IPS-18c (cell line): ENCODE results near the gene CAMK2B.

Experiments
- H3K4me3 ChIP-seq: 2 replicates; pipeline ENCODE4 v1.7.0; 2013; ENCODE audit warnings: low read depth, mild to moderate bottlenecking, low read length, moderate library complexity; ENCODE audit not compliant: insufficient read depth
- H3K9me3 ChIP-seq: one replicate; pipeline ENCODE4 v1.6.1; 2013; ENCODE audit warnings: mild to moderate bottlenecking, low read length, moderate library complexity; ENCODE audit not compliant: control insufficient read depth, insufficient read depth

CAMK2B gene

DNA sequence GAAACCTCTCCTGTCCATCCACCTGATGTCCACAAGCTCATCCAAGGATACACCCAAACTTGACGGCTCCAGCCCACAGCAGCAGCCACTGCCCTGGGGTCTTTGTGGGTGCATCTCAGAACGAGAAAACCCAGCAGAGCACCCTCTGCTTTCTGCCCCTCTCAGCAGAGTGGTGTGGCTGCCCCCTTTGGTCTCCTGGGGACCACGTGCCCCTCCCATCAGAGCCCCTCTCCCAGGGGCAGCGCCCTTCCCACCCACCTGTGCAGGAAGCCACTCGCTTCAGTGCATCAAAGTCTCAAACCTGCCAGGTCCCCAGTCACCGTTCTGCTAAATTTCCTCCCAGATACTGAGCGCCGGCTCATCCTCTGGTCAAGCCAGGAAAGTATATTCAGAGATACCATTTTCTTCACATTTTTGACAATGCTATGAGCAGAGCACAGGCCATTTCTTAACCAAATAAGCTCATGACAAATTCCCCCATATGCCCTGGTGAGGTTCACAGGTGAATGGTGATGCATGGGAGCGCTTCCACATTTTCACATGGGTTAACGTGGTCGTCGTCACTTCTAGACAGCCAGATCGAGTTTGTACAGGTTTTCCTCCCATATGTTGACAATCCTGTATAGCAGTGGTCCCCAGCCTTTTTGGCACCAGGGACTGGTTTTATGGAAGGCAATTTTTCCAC, 32.4 kb downstream of the CAMK2B start:
- Histone ChIP-seq H3K4me3 (no peak overlapping the region), H3K9me3 (no peaks in the 10 kb centered on the region)

DNA sequence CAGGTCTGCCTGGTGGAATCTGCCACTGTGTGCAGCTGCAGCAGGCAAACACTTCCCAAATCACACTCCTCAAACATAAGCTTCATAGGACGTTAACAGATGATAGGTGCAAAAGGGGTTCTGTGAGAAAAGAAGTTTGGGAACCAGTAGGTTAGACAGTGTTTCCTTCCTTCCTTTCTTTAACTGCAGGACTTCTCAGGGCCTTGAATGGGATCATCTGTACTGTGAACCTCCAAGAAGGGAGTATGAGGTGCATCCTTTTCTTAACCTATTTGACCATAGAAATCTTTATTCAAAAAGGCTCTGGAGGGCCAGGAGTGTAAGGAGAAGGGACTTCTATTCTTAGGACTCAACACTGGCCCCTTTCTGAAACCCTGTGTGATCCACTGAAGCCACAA, 33.0 kb downstream of the CAMK2B start:
- Histone ChIP-seq H3K4me3 (no peak overlapping the region), H3K9me3 (no peaks in the 10 kb centered on the region)

DNA sequence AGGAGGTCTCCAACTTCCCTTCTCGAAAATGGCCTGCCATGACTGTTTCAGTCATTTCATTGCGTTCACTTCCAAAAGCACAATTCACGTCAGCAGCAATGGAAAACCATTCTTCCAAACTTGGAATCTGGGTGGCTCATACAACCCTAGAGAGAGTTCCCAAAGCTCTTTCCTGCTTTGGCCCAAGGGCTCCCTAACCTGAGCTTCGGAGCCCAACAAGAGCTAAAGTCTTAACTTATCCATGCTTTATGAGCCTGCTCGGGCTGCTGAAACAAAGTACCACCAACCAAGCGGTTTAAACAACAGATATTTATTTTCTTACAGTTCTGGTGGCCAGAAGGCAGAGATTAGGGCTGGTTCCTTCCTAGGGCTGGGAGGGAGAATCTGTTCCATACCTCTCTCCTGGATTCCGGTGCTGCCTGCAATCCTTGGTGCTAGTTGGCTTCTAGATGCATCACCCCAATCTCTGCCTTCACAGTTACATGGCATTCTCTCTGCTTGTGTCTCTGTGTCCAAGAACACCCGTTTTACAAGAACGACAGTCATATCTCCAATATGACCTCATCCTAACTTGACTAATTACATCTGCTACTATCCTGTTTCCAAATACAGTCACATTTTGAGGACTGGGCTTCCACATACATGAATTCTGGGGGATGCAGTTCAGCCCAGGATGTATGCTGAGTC, 33.5 kb downstream of the CAMK2B start:
- no peaks in the 10 kb centered on the region for H3K9me3 ChIP-seq
- no peak overlapping the region for H3K4me3 ChIP-seq

DNA sequence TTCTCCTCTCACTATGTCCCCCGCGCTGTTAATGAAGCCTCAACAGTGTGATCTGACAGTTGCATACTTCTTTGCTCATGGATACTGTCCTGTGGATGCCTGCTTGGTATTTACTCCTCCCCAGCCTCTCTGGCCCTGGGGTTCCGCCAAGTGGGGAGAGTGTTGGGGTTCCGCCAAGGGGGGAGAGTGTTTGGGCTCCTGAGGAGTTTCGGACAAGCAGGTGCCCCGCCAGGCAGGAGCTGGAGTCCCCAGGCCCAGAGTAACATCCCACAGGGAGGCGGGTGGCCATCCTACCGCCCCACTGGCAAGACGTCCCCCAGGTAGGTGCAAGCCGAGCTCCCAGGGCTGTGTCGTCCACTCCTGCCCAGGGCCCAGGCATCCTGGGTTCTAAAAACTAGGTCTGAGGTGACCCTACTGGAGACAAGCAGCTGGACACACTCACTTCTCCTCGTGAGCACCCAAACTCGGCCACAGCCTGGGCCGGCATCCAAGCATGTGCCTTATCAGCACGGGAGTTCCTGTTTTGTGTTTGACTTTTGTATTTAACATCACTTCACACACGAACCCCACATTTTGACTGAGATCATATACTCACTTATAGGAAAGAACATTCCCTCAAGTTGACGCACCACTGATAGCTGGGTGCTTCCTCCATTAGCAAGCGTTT, 34.2 kb downstream of the CAMK2B start:
- Histone ChIP-seq H3K4me3 (no peak overlapping the region), H3K9me3 (no peaks in the 10 kb centered on the region)

DNA sequence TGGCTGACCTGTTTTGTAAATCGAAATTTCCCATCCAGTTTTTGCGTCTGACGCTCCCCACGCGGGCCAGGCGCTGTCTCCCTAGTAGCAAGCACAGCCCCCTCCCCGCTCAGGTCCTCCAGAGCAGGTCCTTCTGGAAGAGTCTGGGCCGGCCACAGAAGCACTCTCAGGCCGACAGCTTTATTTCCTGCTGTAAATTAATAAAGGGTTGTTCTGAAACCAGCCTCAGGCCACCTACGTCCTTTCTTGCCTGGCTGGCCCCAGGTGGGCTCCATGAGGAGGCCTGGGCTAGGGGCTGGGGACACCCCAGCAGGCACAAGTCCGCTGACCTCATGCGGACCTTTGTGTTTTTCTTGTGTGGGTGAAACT, 35.2 kb downstream of the CAMK2B start:
- H3K9me3 ChIP-seq = no peaks in the 10 kb centered on the region
- H3K4me3 ChIP-seq = no peak overlapping the region

DNA sequence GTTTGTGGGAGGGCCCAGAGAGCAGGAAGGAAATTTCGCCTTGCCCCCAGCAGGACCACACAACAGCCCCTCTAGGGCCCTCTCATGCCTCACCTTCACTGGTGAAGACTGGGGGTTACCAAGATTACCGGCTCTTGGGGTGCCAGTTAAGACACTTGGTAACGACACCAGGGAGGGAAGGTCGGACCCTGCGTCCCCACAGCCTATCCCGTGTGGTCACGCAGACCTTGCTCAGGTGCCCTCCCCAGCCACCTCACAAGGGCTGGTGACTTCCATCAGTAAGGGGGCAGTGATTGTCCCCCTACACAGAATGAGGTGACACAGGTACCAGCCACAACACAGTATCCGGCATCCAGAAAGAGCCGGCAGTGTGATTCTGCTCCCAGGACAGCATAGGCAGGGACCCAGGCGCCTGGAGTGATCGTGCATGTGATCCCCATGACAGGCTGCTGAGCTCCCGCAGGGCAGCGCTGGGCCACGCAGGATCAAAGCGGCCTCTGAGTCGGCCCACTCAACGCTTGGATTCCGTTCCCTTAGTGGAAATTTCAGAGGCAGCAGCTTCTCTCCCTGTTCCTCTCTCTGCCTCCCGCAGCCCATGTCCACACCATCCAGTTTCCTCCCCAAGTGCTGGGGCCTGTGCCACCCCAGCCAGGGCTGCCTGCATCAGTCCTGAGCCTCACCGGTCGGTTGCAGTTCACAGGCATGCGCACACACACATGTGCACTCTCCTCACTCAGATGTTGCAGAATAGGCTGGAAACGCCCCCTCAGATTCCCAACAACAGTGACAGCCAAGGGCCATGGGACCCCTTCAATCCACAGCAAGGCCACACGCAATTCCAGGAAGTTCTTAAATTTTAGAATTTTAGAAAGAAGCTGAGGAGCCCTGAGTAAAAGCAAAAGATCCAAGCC, 35.8 kb downstream of the CAMK2B start:
- no peaks in the 10 kb centered on the region for H3K9me3 ChIP-seq

DNA sequence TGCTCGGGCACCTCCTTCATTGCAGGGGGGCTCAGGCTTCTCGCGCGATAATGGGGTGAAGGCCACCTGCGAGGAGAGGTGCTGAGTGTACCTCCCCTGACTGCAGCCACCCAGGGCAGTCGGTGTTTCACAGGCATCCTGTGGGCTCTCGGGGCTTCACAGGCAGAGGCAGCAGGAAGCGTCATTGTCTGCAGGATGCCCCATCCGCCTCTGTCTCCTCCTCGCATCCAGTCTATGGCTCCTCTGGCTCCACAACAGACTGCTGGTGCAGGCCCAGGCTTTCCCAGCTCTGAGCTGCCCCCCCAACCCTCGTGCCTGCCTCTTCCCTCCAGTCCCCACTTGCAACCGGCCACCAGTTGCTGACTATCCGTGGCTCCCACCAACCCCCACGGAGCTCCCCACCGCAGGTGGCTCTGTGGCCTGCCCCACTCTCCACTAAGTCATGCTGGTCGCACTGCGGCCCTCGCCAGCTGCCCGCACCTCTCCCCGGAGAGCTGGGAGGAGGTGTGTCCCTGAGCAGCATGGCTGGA, 36.5 kb downstream of the CAMK2B start:
- Histone ChIP-seq H3K9me3 (no peaks in the 10 kb centered on the region), H3K4me3 (no peak overlapping the region)

More for the DNA sequence above, 35.8 kb downstream of the CAMK2B start:
- no peak overlapping the region for H3K4me3 ChIP-seq

DNA sequence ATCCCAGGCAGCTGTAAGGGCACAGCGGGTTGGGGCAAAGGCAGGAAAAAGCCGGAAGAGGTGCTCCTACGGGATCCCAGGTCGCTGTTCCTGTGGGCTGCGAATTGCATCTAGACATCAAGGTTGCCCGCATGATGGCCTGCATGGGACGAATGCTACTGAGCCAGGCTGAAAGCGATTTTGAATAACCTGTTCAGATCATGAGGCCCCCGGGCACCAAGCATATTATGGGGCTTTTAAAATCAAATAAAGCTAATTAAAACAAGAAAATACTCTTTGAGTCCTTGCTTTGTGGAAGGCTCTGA, 37.1 kb downstream of the CAMK2B start:
- no peak overlapping the region for H3K4me3 ChIP-seq
- H3K9me3 ChIP-seq = no peaks in the 10 kb centered on the region

DNA sequence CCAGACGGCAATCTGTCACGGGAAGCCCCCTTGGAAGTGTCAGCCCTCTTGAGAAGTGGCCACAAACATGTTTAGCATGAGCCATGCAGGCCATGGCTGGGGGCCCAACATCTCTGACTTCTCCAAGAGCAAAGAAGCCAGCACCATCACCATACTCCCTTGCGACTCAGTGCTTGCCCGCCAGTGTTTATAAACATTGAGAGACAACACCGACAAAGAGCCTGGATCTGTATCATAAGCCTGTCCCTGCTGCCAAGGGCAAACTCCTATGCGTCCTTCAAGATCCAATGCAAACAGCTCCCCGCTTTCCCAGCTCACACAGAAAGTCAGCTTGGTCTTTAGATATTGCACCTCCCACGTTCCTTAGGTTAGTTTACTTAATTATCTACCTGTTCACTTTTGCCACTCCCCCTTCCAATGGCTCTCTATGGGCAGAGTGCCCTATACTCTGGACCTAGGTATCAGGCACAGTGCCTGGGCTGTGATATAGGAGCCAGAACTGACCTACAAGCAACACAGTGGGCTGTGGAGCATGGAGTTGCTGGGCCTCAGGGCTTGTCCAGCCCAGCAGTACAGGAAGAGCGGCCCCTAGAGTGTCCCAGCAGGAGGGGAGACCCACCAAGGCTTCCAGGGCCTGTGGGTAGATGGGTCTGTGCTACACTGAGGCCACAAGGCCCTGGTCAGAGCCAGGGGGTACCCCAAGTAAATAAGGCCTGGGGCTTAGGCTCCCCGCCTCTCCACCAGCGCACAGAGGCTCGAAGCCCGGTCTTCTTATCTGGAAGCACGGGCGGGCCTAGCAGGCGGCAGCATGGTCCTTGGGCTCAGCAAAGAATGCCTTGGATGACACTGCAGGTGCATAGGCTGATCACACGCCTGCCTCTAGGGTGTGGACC, 37.7 kb downstream of the CAMK2B start:
- Histone ChIP-seq H3K4me3 (no peak overlapping the region), H3K9me3 (no peaks in the 10 kb centered on the region)

DNA sequence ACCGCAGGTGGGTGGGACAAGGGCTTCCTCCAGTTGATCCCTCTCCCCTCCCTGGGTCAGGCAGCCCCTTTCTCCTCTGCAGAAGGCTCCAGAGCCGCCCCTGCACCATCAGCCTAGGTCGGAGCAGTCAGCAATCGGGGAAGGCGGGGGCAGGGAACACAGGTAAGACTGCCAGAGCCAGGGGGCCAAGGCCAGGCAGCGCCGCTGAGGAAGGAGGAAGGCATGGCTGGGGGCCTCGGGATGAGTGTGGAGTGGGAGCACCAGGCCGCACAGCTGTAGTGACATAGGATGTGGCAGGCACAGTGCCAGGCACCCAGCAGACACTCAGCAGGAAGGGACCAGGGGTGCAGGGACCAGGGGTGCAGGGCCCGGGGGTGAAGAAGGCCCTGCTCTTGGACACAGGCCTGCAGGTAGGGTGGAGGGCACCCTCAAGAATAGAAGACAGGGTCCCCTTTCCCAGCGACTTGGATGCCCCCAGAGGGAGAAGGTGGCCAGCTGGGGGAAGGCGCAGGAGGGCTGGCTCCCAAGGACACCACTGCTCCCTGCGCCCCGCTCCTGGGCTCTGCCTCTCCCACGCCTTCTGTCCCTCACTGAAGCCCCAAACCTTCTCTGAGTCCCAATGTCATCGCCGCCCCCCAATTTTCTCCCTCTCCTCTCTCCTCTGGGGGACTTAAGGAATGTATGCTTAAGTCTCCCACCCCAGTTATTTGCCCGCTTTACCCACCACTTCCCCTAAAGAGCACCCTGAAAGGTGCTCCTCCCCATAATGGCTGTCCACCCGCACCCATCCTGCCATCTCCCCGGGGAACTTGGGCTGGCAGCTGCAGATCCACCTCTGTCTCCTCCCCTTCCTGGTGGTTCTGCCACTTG, 38.5 kb downstream of the CAMK2B start:
- H3K4me3 ChIP-seq = no peak overlapping the region

DNA sequence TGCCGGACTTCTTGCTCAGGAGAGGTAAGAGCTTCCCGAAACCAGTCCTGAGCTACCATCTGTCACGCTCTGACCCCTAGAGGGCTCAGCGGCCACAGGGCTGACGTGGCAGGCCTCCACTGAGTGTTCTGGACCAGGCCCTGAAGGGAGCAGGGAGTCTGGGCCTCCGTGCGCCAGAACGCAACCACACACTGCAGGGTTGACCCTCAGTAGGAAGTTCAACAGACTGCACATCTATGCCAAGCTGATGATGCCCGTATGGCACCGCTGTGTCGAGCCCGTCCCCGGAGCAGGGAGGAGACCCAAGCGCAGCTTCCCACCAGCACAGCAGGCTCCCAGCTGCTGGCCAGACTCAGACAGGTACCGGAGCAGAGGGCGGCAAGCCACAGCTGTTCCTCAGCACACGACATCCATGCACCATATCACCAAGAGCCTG, 39.2 kb downstream of the CAMK2B start:
- Histone ChIP-seq H3K9me3 (no peaks in the 10 kb centered on the region), H3K4me3 (no peak overlapping the region)

More for the DNA sequence above, 38.5 kb downstream of the CAMK2B start:
- H3K9me3 ChIP-seq = no peaks in the 10 kb centered on the region

DNA sequence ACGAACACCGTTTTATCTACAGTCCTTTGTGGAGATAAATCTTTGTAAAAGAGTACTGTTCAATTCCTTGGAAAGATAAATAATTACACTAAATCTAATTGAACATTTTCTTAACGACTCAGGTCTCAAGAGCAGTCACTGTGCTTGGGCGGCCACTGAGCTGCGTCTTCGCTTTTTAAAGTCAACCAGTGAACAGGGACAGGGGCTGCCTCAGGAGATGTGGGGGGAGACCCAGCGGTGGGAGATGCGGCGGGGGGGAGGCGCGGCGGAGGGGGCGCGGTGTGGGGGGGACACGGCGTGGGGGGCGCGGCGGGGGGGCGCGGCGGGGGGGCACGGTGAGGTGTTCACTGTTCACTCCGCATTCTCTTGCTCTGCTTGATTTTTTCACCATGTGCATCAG, 39.8 kb downstream of the CAMK2B start:
- H3K4me3 ChIP-seq = no peak overlapping the region
- H3K9me3 ChIP-seq = no peaks in the 10 kb centered on the region

DNA sequence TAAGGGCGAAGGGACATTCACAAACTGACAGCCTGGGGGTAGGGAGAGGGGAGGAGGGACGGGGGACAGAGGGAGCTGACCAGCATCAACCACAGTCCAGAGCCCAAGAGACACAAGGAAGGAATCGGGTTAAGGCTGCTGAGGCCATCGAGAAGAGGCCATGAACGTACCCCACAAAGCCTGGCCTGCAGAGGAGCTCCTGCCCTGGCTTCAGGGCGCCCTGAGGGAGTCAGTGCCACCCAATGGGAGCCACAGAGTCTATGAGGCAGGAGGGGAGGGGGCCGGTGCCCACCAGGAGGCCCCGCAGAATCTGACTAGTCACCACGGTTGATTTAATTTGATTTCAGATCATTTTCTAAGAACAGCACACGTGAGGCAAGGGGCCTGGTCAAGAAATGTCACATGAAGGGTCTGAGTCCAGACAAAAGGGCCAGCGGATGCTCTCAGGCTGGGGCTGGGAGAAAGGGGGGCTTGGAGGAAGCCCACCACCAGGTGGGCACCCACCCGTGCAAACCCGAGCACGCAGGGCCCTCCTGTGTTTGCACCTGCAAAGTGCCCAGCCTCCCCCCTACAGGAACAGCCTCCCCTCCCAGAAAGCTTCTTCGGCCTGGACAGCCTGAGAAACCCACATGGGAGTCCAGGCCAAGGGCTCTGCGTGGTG, 40.4 kb downstream of the CAMK2B start:
- no peak overlapping the region for H3K4me3 ChIP-seq
- H3K9me3 ChIP-seq = no peaks in the 10 kb centered on the region

DNA sequence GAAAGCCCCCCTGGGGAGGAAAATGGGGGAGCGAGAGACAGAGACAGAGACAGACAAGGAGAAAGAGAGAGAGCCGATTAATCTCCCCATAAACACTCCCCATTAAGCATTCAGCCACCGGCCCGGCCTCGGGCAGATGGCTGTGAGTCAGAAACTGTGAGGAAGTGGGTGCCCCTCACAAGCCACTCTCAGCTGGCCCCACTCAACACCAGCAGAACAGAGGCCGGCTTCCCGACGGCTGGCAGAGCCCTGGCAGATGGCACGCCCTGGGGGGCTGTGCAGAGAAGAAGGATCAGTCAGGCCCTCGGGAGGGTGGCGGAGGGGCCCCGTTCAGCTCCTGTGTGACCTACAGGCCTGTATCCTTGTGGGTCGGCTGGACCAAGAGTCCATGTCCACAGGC, 41.2 kb downstream of the CAMK2B start:
- H3K4me3 ChIP-seq = no peak overlapping the region
- no peaks in the 10 kb centered on the region for H3K9me3 ChIP-seq
